NCI-H524 (cell line): ENCODE measurements around the gene EEIG2.
A peak's percentile ranks its signal among the peaks of the same experiment; 100 is the strongest.
"Not testable (repeated sequence)": the region's sequence is repeated elsewhere in the genome, so short reads cannot be mapped to it uniquely, and the experiment has no call there.

ENCODE experiments used
- DNase-seq, 2 experiments: peaks; one replicate each; lab custom pipeline; 2025; lab: John Stamatoyannopoulos, UW

The EEIG2 gene

DNA sequence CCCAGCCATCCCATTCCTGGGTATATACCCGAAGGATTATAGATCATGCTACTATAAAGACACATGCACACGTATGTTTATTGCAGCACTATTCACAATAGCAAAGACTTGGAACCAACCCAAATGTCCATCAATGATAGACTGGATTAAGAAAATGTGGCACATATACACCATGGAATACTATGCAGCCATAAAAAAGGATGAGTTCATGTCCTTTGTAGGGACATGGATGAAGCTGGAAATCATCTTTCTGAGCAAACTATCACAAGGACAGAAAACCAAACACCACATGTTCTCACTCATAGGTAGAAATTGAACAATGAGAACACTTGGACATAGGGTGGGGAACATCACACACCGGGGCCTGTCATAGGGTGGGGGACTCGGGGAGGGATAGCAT lies 12.4 kb upstream of the EEIG2 start:
- DNase-seq, result not testable (repeated sequence)

DNA sequence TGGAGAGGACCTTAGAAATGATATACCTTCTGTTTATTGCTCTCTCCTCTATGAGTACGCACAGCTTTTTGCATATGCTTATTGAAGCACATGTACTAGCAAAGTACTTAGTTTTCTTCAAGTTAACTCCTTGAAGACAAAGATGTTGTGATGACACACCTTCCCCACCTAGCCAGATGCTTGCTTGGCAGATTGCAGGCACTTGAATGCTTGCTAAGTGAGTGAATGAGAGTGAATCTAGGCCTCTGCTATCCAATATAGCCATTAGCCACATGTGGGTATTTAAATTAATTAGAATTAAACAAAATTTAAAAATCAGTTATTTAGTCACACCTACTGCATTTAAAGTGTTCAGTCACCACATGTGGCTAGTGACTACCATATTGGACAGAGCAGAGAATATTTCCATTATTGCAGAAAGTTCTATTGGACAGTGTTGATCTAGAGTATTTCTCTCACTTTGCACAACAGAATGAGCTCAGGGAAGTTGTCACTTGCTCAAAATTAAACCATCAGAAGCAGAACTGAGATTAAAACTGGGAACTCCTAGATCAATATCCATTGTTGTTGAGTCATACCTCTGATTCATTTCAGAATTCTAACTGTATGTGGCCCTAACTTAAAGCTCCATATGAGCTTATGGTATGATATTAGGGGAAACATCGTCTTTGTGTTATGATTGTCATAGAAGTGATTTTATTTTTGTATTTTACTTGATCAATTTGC lies 8.6 kb upstream of the EEIG2 start:
- DNase-seq, result peak; percentile 54 to 89

DNA sequence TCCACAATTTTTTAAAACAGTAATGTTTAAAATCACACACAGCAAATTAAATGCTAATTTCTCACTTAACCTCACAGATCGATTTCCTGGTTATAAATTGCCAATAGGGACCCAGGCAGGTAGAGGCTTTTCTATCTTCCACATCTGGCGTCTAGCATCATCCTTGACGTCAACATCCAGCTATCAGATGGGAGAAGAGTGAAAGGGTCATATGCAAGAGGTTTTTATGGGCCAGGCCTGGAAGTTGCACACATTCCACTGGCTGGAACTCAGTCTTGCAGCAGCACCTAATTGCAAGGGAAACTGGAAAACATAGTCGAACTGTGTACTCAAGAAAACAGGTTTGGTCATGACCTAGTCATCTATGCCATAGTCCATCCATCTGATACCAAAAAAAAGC lies 6.0 kb upstream of the EEIG2 start:
- no peak for DNase-seq

DNA sequence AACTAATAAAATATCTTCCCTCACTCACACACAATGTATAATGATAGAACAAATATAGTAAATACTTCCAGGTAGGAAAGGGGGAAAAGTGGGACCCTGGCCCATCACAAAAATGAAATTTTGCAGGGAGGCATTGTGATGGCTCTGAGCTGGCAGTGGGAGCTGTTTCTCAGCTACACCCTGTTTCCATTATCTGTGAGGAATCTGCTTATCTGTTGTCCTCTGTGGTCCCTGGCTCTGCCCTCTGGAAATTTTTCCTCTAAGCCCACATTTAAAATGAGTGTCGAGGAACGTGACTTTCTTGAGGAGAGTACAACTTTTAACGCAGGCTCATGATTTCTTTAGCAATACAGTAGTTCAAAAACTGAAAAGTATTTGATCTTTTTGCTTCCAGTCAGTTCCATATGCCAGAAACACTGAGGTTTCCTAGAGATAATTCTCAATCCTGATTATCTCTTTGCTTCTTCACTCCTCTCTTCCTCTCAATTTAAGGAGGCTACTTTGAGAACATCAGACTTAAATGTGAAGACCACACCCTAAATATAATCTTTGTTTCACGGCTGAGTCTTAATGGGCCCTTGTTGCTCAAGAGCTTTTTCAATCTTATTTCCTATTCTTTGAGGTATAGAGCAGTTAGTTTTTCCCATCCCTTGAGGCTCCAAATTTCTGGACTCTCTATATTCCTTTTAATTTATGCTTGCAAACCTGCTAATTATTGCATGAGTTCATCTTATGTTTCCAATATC lies 5.0 kb upstream of the EEIG2 start:
- DNase-seq, result no peak

DNA sequence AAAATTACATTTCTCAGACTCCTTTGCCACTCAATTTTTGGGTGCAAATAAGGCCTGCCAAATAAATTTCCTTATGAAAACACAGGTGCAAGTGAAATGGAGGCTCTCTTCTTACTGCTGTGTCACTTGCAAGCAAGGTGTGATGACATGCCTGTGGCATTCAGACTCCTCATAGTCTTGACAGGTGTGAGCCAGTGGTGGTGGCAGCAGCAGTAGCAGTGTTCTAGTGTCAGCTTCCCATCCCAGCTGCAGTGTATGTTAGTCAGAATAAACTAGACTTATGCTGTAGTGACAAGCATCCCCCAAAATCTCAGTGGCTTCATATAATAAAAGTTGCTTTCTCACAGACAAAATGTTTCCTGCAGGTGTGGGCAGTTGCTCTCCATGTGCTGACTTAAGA lies 3.8 kb upstream of the EEIG2 start:
- DNase-seq, result no peak

DNA sequence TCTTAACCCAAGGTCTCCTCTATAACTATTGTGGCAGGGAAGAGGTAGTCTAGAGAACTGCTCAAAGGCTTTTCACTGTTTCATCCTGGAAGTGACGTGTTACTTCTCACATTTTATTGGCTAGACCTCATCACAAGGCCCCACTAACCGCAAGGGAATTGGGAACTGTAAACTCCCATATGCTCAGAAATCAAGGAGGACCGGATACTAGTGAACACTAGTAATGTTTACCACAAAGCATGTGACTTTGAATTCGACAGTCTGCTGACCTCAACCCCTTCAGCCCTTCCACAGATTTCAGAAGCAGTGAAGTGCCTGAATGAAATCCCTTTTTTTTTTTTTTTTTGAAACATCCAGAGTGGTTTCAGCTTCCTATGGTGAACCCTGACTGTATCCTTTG lies 3.4 kb upstream of the EEIG2 start:
- DNase-seq, result no peak

DNA sequence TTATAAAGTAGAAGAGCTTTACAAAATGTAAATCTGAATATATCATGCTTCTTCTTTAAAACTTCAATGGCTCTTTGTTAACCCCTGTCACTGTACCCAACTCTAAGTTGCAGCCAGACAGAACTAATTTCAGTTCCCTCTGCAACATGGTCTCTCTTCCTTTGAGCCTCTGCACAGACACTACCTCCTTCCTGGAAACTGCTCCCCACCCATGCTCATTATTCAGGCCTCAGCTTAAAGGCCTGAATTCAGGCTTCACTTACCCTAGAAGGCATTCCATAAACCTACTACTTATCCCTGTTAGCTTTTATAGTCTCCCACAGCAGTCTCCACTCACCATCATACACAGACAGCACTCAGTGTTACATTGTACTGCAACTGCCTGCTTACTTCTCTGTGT lies 2.6 kb upstream of the EEIG2 start:
- DNase-seq, result no peak

DNA sequence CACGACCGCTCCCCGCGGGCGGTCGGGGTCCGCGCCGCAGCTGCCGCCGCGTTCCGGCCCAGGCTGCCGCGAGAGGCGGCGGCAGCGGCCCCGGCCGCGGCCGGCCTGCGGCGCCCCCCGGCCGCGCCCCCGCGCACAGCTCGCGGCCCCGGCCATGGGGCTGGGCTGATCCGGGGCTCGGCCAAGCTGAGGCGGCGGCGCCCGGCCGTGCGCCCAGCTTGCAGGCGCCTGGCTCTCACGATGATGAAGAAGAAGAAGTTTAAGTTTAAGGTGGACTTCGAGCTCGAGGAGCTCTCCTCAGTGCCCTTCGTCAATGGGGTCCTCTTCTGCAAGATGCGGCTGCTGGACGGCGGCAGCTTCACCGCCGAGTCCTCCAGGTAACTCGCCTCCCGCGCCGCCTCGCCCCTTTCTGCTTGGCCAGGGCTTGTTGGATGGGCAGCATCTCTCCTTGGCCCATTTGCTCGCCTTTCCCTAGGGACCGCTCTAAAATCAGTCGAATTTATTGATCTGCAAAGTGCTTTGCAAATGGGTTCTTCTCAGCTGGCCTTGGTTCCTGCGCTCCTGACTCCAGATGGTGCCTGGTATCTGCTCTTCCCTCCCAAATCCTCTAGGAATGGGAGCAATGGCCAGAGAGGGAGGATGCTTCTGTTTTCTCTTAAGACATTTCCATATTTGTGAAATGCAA lies 431 bp downstream of the EEIG2 start:
- peak; percentile 75 to 83 for DNase-seq

DNA sequence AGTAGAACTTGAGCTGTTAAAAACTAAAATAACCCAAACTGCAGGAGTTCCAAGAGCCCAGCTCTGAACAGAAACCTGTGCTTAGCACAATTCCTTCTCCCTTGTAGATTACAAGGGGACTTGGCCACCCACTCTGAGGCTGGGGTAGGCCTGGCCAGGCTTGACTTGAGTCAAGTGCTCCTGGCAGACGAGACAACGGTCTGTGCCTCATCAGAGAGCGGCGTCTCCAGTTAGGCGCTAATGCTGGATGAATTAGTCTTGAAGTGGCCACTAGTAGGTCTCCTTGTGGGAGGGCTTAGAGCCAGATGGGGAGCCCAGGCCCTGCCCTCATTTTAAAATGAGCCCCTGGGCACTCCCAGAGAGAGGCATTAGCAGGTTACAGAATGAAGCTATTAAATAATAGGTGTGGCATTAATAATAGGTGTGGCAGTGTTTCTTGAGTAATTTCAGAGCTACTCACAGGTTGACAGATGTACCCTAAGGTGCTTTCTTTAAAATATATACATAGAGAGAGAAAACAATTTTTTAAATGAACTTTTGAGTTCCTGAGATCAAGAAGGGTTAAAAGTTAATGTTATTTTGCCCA lies 1.1 kb downstream of the EEIG2 start:
- DNase-seq, result peak; percentile 90 to 97

DNA sequence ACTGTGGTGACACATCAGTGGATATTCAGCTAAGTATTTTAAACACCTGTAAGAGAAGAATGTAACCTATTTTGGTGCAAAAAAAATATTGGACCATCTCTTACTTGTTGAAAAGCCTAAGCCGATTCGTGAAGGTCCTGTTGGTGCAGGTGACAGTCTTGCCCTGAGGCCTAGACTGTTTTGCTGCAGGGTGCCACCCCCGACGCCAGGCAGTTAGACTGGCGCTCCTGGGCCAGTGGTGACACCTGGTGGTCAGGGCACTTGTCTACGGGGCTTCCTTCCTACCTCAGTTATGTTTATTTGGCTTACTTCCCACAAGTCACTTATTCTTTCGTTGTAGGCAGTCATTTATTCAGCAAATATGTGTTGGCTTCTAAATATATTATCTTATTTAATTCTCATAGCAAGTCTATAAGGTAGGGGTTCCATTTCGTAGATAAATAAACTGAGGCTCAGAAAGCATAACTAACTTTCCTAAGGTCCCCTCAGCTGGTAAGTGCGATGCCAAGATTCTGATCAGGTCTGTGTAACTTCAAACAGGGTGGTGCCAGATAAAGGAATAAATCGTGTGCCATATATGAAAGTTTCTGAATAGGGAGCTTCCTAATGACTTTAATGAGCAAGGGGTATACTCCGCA lies 1.9 kb downstream of the EEIG2 start:
- DNase-seq, result peak; percentile 65 to 81

DNA sequence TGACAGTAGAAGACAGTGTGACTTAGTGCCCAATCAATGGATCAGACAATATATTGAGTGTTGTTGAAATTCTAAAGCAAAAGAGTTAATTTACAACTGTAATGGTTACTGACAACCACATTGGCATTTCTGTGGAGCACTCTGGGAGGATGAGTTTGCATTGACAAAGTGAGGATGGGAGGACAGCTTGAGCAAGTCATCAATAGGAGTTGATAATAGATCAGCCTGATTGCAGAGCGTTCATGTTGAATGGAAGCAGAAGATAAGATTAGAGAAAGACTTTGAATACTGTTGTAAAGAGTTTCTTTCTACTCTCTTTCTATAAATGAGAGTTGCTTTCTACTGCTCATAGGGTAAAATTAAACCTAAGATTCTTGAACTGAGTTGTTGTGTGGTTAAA lies 3.9 kb downstream of the EEIG2 start:
- DNase-seq, result no peak

DNA sequence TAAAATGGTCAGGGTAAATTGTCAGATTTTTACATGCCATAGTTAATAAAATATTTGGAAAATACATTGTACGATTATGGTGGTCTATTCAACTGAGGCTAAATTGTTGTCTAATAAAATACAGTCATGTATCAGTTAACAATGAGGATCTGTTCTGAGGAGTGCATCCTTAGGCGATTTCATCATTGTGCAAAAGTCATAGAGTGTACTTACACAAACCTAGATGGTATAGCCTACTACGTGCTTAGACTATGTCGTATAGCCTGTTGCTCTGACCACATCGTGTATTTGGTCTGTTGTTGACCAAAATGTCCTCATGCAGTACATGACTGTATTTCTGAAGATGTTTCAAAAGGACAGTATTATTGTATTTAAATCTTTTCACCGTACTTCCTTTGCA lies 5.2 kb downstream of the EEIG2 start:
- no peak for DNase-seq

DNA sequence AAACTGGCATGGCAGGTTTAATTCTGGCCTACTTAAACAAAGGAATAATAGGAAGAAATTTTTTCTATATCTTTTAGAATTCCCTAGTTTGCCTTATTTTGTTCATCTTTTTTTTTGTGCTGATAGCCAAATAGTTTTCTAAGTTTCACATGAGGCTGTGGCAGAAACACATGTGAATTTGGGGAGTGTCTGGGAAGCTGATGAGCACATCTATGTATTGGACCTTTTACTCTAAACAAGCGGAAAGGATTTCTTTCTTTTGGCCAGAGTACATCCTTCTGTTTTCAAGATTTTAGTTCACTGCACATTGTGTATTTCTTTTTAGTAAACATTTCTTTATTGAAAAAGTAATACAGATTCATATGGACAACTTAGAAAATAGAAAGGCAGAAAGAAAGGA lies 5.6 kb downstream of the EEIG2 start:
- DNase-seq, result no peak

DNA sequence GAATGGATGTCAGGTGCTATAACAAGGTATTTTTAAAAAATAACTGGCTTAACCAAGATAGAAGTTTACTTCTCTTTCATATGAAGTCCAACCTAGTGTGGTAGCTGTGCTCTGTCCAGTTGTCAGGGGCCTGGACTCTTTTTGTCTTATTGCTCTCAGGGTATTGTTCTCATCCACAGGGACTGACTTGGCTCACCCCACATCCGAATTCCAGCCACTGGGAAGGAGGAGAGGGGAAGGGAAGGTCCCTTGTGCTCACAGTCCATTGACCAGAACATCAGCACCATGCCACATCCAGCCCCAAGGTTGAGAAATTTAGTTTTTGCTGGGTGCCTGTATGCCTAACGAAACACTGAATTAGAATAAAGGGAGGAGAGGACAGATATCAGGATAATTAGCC lies 8.7 kb downstream of the EEIG2 start:
- DNase-seq, result no peak

DNA sequence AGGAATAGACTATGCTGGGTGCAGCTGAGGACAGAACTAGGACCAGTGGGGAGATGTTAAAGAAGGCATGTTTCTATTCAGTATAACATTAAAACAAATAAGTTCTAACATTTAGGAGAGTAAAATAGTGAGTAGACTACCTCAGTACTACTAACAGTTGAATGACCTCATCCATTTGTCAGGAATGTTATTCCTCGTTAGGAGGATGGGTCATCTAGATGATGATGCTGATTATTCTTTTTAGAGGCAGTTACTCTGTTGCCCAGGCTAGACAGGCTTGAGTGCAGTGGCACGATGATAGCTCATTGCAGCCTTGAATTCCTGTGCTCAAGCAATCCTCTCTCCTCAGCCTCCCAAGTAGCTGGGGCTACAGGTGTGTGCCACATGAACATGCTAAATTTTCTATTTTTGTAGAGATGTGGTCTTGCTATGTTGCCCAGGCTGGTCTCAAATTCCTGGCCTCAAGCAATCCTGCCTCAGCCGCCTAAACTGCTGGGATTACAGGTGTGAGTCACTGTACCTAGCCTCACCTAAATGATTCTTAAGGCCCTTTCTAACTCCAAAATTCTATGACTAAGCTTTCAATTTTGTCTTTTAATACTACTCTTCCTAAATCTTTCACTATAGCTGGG lies 9.3 kb downstream of the EEIG2 start:
- DNase-seq, result no peak

DNA sequence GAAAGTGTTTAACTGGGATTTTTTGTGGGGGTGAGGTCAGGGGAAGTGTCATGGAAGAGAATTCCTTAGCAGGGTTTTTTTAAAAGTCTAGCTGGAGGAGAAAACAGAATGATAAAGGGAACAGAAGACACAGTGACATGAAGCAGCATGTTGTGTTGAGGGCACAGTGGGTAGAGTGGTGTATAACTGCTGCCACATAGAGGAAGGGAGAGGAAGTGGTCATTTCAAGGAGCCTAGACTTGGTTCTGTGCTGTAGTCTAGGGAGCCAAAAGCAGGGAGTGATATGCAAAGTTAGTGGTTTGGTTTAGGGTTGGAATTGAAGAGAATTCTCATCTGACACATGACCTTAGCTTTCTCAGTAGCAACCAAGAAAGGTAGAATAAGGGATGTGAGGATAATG lies 10.2 kb downstream of the EEIG2 start:
- peak; percentile 3 to 27 for DNase-seq

DNA sequence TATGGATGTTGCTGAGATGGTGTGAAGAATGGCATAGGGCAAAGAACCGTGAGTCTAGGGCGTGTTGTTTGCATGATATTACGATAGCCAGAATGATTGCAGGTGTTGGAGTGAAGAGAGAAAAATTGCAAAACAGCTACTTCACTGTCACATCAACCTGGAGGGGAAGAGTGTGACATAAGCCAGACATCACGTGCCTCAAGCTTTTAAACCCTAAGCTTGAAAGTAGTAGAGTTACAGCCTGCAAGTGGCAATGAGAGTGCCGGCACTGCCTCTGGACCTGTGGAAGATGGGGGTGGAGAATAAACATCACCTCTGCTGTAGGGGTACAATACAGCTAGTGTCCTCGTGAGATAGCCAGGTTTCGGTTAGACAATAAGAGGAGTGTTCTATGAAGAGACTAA lies 11.1 kb downstream of the EEIG2 start:
- DNase-seq, result no peak

DNA sequence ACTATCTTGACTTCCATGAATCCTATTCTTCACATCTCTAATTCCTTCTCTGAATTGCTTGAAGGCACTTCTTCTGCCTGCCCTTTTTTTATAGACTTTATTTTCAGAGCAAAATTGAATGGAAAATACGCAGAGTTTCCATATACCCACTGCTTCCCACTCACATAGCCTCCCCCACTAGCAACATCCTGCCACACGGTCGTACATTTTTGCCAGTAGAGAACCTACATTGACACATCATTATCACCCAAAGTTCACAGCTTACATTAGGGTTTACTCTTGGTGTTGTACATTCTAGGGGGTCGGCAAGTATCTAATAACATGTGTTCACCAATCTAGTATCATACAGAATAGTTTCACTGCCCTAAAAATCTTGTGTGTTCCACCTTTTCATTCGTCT lies 12.3 kb downstream of the EEIG2 start:
- no peak for DNase-seq

DNA sequence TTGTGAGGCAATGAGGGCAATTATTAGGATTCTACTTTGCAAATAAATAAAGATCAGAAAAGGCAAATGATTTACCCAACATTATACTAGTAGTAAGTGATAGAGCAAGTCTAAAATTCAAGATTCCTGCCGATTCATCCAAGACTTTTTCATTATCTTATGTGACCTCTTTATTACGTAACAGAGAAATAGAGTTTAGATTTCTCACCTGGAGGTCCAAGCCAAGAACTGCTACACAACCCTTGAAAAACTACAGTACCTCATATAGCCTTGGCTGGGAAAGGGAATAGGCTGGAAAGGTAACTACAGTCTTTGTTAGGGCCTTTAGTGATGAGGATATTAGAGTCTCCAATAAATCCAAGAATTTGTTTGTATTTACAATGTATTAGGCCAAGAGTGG lies 13.3 kb downstream of the EEIG2 start:
- no peak for DNase-seq

DNA sequence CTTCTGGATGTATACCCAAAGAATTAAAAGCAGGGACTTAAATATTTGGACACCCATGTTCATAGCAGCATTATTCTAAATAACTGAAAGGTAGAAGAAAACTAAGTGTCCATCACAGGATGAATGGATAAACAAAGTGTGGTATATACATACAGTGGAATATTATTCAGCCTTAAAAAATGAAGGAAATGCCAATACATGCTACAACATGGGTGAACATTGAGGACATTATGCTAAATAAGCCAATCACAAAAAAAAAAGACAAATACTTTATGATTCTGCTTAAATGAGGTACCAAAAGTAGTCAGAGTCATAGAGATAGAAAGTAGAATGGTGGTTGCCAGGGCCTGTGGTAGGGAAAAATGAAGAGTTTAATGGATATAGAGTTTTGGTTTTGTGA lies 14.1 kb downstream of the EEIG2 start:
- DNase-seq, result no peak

DNA sequence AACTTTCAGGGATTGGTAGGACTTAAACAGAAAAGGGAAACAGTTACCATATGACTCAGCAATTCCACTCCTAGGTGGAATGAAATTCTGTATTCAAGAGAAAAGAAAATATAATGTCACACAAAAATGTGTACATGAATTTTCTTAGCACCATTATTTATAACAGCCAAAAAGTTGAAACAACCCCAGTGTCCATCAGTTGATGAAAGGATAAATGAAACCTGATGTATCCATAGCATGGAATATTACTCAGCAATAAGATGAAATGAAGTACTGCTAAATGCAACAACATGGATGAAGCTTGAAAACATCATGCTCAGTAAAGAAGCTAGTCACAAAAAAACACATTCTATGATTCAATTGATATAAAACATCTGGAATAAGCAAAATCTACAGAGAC lies 15.5 kb downstream of the EEIG2 start:
- DNase-seq, result no peak
